ENCODE measurements around the gene CATSPERE. TPM values are rescaled to one million over a fixed set of nuclear protein-coding genes. Genes with fewer than 3 reads are reported as not detected.
A peak's percentile ranks its signal among the peaks of the same experiment; 100 is the strongest.

CATSPERE gene
- total and polyA plus RNA-seq, 2 of the 8 experiments (the other 6 are each of a cell fraction or from before 2014, with no cell fraction given), result 0.05 to 0.45 TPM

DNA sequence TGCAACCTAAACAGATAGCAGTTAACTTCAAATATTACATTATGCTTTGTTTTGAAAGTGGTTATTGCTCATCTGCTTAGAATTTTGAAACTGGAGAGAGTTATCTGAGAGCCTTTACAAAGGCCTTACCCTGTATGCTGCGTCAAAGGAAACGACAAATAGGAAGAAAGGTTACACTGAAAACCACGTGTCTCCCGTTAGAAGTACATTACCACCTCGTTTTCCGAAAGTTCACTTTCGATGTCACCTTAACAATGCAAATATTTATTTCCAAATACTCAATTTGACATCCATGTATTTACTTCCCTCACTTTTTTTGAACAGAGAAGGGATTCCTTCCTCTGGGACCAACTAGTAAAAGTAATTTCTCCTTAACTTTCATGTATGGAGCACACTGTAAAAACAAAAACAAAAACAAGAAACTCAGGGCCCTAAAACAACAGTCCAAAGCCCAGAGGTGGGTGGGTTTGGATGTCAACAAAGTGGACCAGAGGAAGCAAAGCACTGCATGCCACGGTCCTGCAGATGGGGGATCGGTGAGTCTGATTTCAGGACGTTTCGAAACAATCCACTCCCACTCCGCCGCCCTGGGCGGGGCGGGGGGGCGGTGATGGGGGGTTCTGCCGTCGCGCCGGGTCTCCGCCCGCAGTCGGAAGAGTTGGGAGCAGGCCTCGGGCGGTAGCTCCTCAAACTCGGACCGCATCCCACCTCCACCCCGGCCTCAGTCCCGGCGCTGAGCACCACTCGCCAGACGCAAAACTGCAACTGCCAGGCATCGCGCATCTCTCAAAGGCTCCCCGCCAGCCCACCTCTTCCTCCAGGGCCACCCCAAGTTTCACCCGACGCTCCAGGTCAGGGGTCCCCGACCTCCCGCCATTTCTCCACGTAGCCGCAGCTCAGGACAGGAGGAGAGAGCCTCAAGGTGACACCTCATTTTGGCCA, 10.2 kb upstream of the CATSPERE start (continued):
- TF ChIP-seq, protein P1, sequence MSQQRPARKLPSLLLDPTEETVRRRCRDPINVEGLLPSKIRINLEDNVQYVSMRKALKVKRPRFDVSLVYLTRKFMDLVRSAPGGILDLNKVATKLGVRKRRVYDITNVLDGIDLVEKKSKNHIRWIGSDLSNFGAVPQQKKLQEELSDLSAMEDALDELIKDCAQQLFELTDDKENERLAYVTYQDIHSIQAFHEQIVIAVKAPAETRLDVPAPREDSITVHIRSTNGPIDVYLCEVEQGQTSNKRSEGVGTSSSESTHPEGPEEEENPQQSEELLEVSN (IDR thresholded peaks at IDR 0.05), result no peak; the same call in 1 of the 2 replicates
- TF ChIP-seq KDM4A (IDR thresholded peaks at IDR 0.05; ENCODE audit: low read depth, low read length, severe bottlenecking), result no peak
- TF ChIP-seq, protein P2, sequence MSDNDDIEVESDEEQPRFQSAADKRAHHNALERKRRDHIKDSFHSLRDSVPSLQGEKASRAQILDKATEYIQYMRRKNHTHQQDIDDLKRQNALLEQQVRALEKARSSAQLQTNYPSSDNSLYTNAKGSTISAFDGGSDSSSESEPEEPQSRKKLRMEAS (IDR thresholded peaks at IDR 0.05), result peak; percentile 50; the same call in 1 of the 2 replicates
- no peak for TF ChIP-seq CEBPB (IDR thresholded peaks at IDR 0.05; ENCODE audit: low read depth, low read length)
- no peak for TF ChIP-seq SIX5 (IDR thresholded peaks at IDR 0.05; ENCODE audit: low read depth, low read length)
- peak; percentile 18; the same call in 1 of the 2 replicates for TF ChIP-seq TBP (IDR thresholded peaks at IDR 0.05; ENCODE audit: low read depth, low read length)
- no peak for TF ChIP-seq RFX5 (IDR thresholded peaks at IDR 0.05; ENCODE audit: borderline replicate concordance, low read depth, low read length)
